Chondrocyte (in vitro differentiated cells): ENCODE data around the gene LCN6. TPM values are rescaled to one million over a fixed set of nuclear protein-coding genes. Genes with fewer than 3 reads are reported as not detected.

ENCODE experiments used
- DNase-seq: peaks from one replicate; pipeline ENCODE4 v3.0.0; 2021; ENCODE audit warnings: mixed read lengths, low spot score
- H3K27ac Mint-ChIP-seq: one replicate; pipeline ENCODE4 v1.8.0; 2021; ENCODE audit warnings: mild to moderate bottlenecking, moderate library complexity, mixed read lengths; ENCODE audit not compliant: unreplicated experiment
- H3K27me3 Mint-ChIP-seq: 2 replicates; pipeline ENCODE4 v1.8.0; 2021; ENCODE audit warnings: low read depth, mixed read lengths
- H3K36me3 Mint-ChIP-seq: 2 replicates; pipeline ENCODE4 v1.8.0; 2021; ENCODE audit warnings: low read depth, mixed read lengths
- H3K4me1 Mint-ChIP-seq: 2 replicates; pipeline ENCODE4 v1.8.0; 2021; ENCODE audit warnings: low read depth, mild to moderate bottlenecking, mixed read lengths
- H3K4me3 Mint-ChIP-seq: one replicate; pipeline ENCODE4 v1.8.0; 2021; ENCODE audit warnings: mild to moderate bottlenecking, moderate library complexity, mixed read lengths; ENCODE audit not compliant: unreplicated experiment
- H3K9me3 Mint-ChIP-seq: 2 replicates; pipeline ENCODE4 v1.8.0; 2021; ENCODE audit warnings: low read depth, mixed read lengths
- total RNA-seq: library from RNA; stranded (reverse); gene quantifications from 3 replicates; pipeline ENCODE4 v1.2.1, GENCODE V29; 2021
- TF ChIP-seq, protein P1 (sequence below): fragments of 200-600 bp; sonication (generic); IDR thresholded peaks from 2 replicates; pipeline ENCODE4 v1.5.0; 2021; ENCODE audit warnings: antibody characterized with exemption, mild to moderate bottlenecking, moderate library complexity

Gene LCN6
- total RNA-seq, 1 donor from 2014 or later, result not detected

DNA sequence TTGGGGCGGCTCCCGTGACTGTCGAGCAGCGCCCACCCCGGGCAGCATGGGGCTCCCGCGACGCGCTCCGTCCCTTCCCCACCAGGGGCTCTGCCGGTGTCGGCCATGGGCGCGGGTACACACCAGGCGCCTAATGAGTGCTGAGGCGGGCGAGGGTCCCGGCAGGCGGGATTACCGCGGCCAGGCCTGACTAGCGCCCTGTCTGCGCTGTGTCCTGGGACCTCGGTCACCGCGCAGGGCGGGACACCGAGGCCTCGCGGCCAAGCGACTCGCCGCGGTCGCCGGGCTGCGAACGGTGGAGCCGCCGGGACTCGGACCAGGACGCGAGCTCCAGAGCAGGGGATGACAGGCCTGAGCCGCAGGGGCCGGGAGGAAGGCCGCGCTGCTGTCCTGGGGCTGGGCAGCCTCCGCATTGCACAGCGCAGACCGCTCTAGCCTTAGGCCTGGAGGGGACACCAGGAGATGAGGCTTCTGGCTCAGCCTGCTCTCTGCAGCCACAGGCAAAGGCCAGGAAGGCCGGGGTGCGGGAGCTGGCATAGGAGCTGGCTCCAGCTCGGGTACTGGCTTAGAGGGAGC is 19.7 kb downstream of the LCN6 start:
- Mint-ChIP-seq H3K4me1 (peaks cover 44% of the 10 kb centered on the region), H3K9me3 (no peaks in the 10 kb centered on the region), H3K4me3 (peak overlapping the region; percentile 70), H3K27me3 (no peaks in the 10 kb centered on the region), H3K27ac (peak overlapping the region; percentile 54), H3K36me3 (peaks cover 19% of the 10 kb centered on the region)
- TF ChIP-seq, protein P1, sequence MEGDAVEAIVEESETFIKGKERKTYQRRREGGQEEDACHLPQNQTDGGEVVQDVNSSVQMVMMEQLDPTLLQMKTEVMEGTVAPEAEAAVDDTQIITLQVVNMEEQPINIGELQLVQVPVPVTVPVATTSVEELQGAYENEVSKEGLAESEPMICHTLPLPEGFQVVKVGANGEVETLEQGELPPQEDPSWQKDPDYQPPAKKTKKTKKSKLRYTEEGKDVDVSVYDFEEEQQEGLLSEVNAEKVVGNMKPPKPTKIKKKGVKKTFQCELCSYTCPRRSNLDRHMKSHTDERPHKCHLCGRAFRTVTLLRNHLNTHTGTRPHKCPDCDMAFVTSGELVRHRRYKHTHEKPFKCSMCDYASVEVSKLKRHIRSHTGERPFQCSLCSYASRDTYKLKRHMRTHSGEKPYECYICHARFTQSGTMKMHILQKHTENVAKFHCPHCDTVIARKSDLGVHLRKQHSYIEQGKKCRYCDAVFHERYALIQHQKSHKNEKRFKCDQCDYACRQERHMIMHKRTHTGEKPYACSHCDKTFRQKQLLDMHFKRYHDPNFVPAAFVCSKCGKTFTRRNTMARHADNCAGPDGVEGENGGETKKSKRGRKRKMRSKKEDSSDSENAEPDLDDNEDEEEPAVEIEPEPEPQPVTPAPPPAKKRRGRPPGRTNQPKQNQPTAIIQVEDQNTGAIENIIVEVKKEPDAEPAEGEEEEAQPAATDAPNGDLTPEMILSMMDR, result no peak
- DNase-seq, result no peak

GRCh38 chr9:136728080-136728547 is 20.2 kb downstream of the LCN6 start:
- Mint-ChIP-seq H3K9me3 (no peaks in the 10 kb centered on the region), H3K36me3 (peaks cover 21% of the 10 kb centered on the region), H3K4me1 (peaks cover 44% of the 10 kb centered on the region), H3K27ac (no peak overlapping the region), H3K4me3 (peak overlapping the region; percentile 90), H3K27me3 (no peaks in the 10 kb centered on the region)
- DNase-seq, result no peak
- TF ChIP-seq, protein P1, result peak; percentile 91

GRCh38 chr9:136726631-136727191 is 21.6 kb downstream of the LCN6 start:
- no peaks in the 10 kb centered on the region for H3K27me3 Mint-ChIP-seq
- DNase-seq, result no peak
- TF ChIP-seq, protein P1, result peak; percentile 71
- H3K27ac Mint-ChIP-seq, result peak overlapping the region; percentile 87
- H3K36me3 Mint-ChIP-seq, result peaks cover 21% of the 10 kb centered on the region
- H3K4me1 Mint-ChIP-seq, result peaks cover 44% of the 10 kb centered on the region
- H3K4me3 Mint-ChIP-seq, result peak overlapping the region; percentile 90
- no peaks in the 10 kb centered on the region for H3K9me3 Mint-ChIP-seq

DNA sequence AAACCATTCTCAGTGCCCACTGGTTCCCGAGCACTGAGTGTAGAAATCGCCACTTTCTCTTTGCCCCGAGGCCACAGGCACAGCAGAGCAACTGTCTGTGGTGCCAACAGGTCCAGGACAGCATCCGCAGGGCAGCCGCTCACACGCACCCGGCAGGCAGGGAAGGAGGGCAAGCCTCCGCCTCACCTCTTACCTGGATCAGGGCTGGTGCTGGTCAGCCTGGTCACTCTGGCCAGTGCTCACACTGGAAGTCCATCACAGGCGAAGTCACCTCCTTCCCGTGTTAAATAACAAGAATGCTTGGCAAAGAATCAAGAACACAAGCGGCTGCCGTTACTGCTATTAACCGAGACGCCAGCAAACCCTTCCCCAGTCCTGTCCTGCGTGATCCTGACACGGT is 22.2 kb downstream of the LCN6 start:
- peaks cover 21% of the 10 kb centered on the region for H3K36me3 Mint-ChIP-seq

DNA sequence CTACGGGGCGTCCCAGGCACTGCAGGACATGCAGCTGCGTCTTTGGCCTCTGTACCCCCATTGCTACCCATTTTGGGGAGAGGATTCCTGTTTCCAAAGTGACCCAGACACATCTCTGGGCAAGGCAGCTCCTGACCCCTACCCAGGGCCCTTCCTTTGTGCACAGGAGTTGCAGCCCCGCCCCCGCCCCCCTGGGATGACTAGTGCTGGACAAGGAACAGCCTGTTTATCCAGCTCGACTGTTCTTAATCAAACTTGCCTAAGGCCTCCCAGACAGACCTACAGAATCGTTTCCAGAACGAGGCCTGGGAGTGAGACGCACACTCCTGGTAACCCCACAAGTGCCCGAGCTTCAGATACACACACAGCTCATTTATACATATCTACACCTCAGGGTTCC is 22.7 kb downstream of the LCN6 start:
- Mint-ChIP-seq H3K4me3 (peak overlapping the region; percentile 90), H3K4me1 (peaks cover 49% of the 10 kb centered on the region), H3K9me3 (no peaks in the 10 kb centered on the region), H3K27me3 (no peaks in the 10 kb centered on the region), H3K27ac (peak overlapping the region; percentile 87), H3K36me3 (peaks cover 21% of the 10 kb centered on the region)
- DNase-seq, result no peak
- TF ChIP-seq, protein P1, result no peak

More for the DNA sequence above, 22.2 kb downstream of the LCN6 start:
- peaks cover 47% of the 10 kb centered on the region for H3K4me1 Mint-ChIP-seq
- H3K4me3 Mint-ChIP-seq, result peak overlapping the region; percentile 90
- H3K27me3 Mint-ChIP-seq, result no peaks in the 10 kb centered on the region
- no peak for DNase-seq
- TF ChIP-seq, protein P1, result no peak
- H3K9me3 Mint-ChIP-seq, result no peaks in the 10 kb centered on the region
- H3K27ac Mint-ChIP-seq, result peak overlapping the region; percentile 87
